Measurements from ENCODE around the gene PLP1. TPM values are rescaled to one million over a fixed set of nuclear protein-coding genes. Genes with fewer than 3 reads are reported as not detected.

The PLP1 gene
- total RNA-seq, 4 donors from 2014 or later, result 1.2 to 2.2 TPM; not detected in 2

GRCh38 chrX:103823591-103823990, 47.0 kb downstream of the PLP1 start:
- no peaks in the 10 kb centered on the region for H3K27me3 ChIP-seq
- DNase-seq (no peak), ATAC-seq (no peak)
- no peak overlapping the region for H3K27ac ChIP-seq
- H3K4me1 ChIP-seq, result no peaks in the 10 kb centered on the region
- no peaks in the 10 kb centered on the region for H3K36me3 ChIP-seq
- no peaks in the 10 kb centered on the region for H3K9me3 ChIP-seq
- TF ChIP-seq CTCF (IDR thresholded peaks at IDR 0.05 in 4 of 5, conservative IDR thresholded peaks at IDR 0.05 in 1 of 5) (no peak), POLR2A (IDR thresholded peaks at IDR 0.05) (no peak)
- in situ Hi-C loops (cut with MboI; ENCODE audit: low sequenced_read_pairs in 4 of 4) (loop anchor here in 2 of 4 donors (10.0 to 25.0 kb wide), 3 partner anchors 111 to 286 kb away; partner anchors contain the start of gene TMEM31 (in 1 of the 2)), intact Hi-C loops (cut with DNase I; ENCODE audit: low total_unique reads) (no loop called here)
- H3K4me3 ChIP-seq, result no peak overlapping the region

GRCh38 chrX:103825881-103826280, 49.2 kb downstream of the PLP1 start:
- intact Hi-C loops (cut with DNase I; ENCODE audit: low total_unique reads) (no loop called here), in situ Hi-C loops (cut with MboI; ENCODE audit: low sequenced_read_pairs in 4 of 4) (loop anchor here in 3 of 4 donors (10.0 to 25.0 kb wide), 3 partner anchors 111 to 311 kb away; no protein-coding TSS in a partner anchor)

GRCh38 chrX:103828529-103828928, 51.9 kb downstream of the PLP1 start:
- no peaks in the 10 kb centered on the region for H3K36me3 ChIP-seq
- H3K4me3 ChIP-seq, result no peak overlapping the region
- H3K4me1 ChIP-seq, result peaks cover 0 to 3% of the 10 kb centered on the region in 2 donors
- in situ Hi-C loops (cut with MboI; ENCODE audit: low sequenced_read_pairs in 4 of 4) (loop anchor here in 3 of 4 donors (10.0 to 25.0 kb wide), 3 partner anchors 109 to 309 kb away; no protein-coding TSS in a partner anchor), intact Hi-C loops (cut with DNase I; ENCODE audit: low total_unique reads) (no loop called here)
- no peak for DNase-seq
- no peaks in the 10 kb centered on the region for H3K9me3 ChIP-seq
- no peak for ATAC-seq
- H3K27me3 ChIP-seq, result no peaks in the 10 kb centered on the region
- H3K27ac ChIP-seq, result peak overlapping the region in 1 of 4 donors; percentile 18
- TF ChIP-seq CTCF (IDR thresholded peaks at IDR 0.05 in 4 of 5, conservative IDR thresholded peaks at IDR 0.05 in 1 of 5) (no peak), POLR2A (IDR thresholded peaks at IDR 0.05) (no peak)

More at GRCh38 chrX:103825881-103826280, 49.2 kb downstream of the PLP1 start:
- Histone ChIP-seq H3K27ac (no peak overlapping the region), H3K36me3 (no peaks in the 10 kb centered on the region), H3K9me3 (no peaks in the 10 kb centered on the region), H3K4me3 (no peak overlapping the region), H3K27me3 (no peaks in the 10 kb centered on the region), H3K4me1 (no peaks in the 10 kb centered on the region)
- DNase-seq (no peak), ATAC-seq (no peak)
- no peak for TF ChIP-seq POLR2A (IDR thresholded peaks at IDR 0.05)
- TF ChIP-seq CTCF (IDR thresholded peaks at IDR 0.05 in 4 of 5, conservative IDR thresholded peaks at IDR 0.05 in 1 of 5), result no peak

GRCh38 chrX:103830848-103831247, 54.2 kb downstream of the PLP1 start:
- H3K4me3 ChIP-seq, result peak overlapping the region in 1 of 4 donors; percentile 75
- no peak for TF ChIP-seq POLR2A (IDR thresholded peaks at IDR 0.05)
- no peak for TF ChIP-seq CTCF (IDR thresholded peaks at IDR 0.05 in 4 of 5, conservative IDR thresholded peaks at IDR 0.05 in 1 of 5)
- no peaks in the 10 kb centered on the region for H3K36me3 ChIP-seq
- H3K9me3 ChIP-seq, result no peaks in the 10 kb centered on the region
- no peaks in the 10 kb centered on the region for H3K27me3 ChIP-seq
- peaks cover 0 to 3% of the 10 kb centered on the region in 2 donors for H3K4me1 ChIP-seq
- DNase-seq, result no peak
- no peak for ATAC-seq
- in situ Hi-C loops (cut with MboI; ENCODE audit: low sequenced_read_pairs in 4 of 4), result loop anchor here in 3 of 4 donors (25.0 kb wide), 2 partner anchors 106 to 306 kb away; no protein-coding TSS in a partner anchor
- H3K27ac ChIP-seq, result peak overlapping the region in 1 of 4 donors; percentile 87
- intact Hi-C loops (cut with DNase I; ENCODE audit: low total_unique reads), result loop anchor here (2.0 kb wide), 1 partner anchor 144 kb away; the partner anchor contains the start of gene MORF4L2

Measured in gastrocnemius medialis (tissue), 4 donors.